BE2C (cell line): ENCODE data around the gene ATXN7L2.

Source experiments
- DNase-seq: peaks from one replicate; pipeline ENCODE4 v3.0.0-alpha.2; 2020
- H3K27me3 ChIP-seq: fragments of 250-450 bp; sonication (Bioruptor Pico); 2 replicates; pipeline ENCODE4 v1.5.1; 2020; ENCODE audit warnings: mild to moderate bottlenecking
- H3K36me3 ChIP-seq: fragments of 250-450 bp; sonication (Bioruptor Pico); 2 replicates; pipeline ENCODE4 v1.5.1; 2020; ENCODE audit warnings: mild to moderate bottlenecking
- H3K4me1 ChIP-seq: fragments of 250-450 bp; sonication (Bioruptor Pico); 2 replicates; pipeline ENCODE4 v1.5.1; 2020
- H3K4me3 ChIP-seq: 2 replicates; pipeline ENCODE4 v1.5.1; 2011; ENCODE audit warnings: low read depth, low read length
- H3K9me3 ChIP-seq: fragments of 250-450 bp; sonication (Bioruptor Pico); 2 replicates; pipeline ENCODE4 v1.5.1; 2020
- TF ChIP-seq, protein P1 (sequence below): IDR thresholded peaks from 2 replicates; pipeline ENCODE4 v1.5.1; 2012; ENCODE audit warnings: mild to moderate bottlenecking, low read depth, low read length

ATXN7L2 gene

DNA sequence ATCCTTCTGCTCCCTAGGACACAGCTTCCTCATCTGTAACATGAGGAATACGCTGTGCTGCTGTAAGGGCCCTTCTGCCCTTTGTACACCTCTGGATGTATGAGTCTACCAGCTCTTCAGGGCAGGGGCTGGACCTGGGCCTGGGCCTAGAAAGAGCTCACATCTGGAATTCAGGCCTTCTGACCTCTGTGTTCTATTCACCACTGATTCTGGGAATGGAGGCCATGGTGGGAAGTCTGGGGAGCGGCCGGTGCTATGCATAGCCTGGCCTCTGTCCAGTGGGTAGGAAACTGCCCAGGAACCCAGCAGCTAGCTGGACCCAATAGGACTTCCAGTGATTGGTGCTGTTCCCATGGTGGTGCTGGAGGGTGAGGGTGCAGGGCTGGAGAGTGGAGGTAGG lies 45.0 kb downstream of the ATXN7L2 start:
- H3K27me3 ChIP-seq = no peaks in the 10 kb centered on the region
- H3K4me1 ChIP-seq = peaks cover 19% of the 10 kb centered on the region
- DNase-seq = no peak
- no peak overlapping the region for H3K4me3 ChIP-seq
- TF ChIP-seq, protein P1, sequence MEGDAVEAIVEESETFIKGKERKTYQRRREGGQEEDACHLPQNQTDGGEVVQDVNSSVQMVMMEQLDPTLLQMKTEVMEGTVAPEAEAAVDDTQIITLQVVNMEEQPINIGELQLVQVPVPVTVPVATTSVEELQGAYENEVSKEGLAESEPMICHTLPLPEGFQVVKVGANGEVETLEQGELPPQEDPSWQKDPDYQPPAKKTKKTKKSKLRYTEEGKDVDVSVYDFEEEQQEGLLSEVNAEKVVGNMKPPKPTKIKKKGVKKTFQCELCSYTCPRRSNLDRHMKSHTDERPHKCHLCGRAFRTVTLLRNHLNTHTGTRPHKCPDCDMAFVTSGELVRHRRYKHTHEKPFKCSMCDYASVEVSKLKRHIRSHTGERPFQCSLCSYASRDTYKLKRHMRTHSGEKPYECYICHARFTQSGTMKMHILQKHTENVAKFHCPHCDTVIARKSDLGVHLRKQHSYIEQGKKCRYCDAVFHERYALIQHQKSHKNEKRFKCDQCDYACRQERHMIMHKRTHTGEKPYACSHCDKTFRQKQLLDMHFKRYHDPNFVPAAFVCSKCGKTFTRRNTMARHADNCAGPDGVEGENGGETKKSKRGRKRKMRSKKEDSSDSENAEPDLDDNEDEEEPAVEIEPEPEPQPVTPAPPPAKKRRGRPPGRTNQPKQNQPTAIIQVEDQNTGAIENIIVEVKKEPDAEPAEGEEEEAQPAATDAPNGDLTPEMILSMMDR = no peak
- no peaks in the 10 kb centered on the region for H3K36me3 ChIP-seq
- no peaks in the 10 kb centered on the region for H3K9me3 ChIP-seq

DNA sequence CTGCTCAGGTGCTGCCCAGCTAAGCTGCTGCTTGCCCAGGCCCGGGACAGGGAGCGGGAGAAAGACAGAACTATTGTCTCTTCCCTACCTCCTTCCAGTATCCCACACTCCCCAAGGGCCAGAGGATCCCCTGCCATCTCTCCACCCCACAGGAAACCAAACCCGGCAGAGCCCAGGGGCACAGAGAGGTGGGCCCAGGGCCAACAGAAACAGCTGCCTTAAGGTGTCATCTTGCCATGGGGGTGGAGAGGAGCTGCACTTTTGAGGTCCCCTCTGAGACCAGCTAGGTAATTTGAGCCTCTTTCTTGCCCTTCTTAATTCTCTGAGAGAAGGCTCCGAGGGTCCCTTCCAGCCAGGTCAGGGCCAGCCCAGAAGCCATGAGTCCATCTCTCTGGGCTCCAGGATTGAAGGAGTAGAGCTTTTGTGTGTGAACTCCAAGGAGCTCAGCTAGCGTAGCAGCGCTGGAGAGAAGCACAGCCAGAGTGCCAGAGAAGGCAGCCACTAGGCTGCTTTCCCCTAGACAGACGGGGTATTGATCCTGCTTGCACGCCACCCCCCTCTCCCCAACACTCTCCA lies 46.3 kb downstream of the ATXN7L2 start:
- H3K4me1 ChIP-seq = peaks cover 19% of the 10 kb centered on the region
- TF ChIP-seq, protein P1 = no peak
- H3K36me3 ChIP-seq = no peaks in the 10 kb centered on the region
- DNase-seq = peak; percentile 29
- H3K27me3 ChIP-seq = no peaks in the 10 kb centered on the region
- no peaks in the 10 kb centered on the region for H3K9me3 ChIP-seq
- no peak overlapping the region for H3K4me3 ChIP-seq

DNA sequence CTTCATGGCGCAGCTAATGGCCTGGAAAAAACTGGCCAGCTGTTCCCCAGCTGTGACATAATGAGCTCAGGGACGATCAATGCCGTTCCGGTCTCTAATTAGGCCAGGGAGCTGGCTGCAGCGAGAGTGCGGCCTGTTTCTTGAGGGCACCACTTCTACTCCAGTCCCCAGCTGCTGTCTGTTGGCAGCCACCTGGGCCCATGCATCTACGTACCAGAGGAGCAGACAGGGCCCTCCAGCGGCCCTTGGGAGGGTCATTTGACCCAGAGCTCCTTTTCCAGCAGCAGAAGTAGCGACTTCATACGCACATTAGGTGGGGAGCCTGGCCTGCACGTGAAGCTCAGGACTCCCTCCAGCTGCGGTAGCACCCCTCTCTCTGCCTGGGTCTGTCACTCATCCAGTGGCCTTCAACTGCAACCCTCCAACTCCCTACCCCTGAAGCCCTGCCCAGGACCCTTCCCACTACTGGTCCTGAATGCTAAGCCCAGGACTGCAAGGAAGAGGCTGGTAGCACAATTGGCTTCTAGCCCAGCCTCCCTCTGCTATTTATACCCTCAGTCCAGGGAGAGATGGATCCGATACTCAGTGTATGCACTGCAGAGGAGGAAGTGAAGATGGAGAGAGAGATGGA lies 46.9 kb downstream of the ATXN7L2 start:
- TF ChIP-seq, protein P1 = no peak
- peak; percentile 58 for DNase-seq
- H3K4me3 ChIP-seq = no peak overlapping the region
- H3K4me1 ChIP-seq = peaks cover 19% of the 10 kb centered on the region
- no peaks in the 10 kb centered on the region for H3K27me3 ChIP-seq
- H3K36me3 ChIP-seq = no peaks in the 10 kb centered on the region
- no peaks in the 10 kb centered on the region for H3K9me3 ChIP-seq

DNA sequence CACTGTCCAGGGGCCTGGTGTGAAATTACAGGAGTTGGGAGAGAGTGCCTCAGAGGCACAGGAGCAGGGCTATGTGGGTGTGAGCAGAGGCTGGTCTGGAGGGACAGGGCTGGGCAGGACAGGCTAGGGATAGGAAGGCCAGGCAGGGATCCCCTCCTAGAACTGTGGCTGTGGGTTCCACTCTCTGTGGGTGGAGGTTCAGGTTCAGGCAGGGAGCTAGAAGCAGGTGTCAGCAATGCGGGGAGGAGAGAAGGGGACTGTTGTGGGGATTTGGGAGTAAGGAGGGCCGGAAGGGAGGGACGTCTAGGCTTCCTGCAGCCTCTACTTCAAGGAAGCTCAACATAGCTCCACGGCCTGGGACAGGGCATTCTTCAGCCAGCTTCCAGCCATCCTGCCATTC lies 47.7 kb downstream of the ATXN7L2 start:
- DNase-seq = no peak
- Histone ChIP-seq H3K36me3 (no peaks in the 10 kb centered on the region), H3K4me3 (no peak overlapping the region), H3K9me3 (no peaks in the 10 kb centered on the region), H3K4me1 (peaks cover 19% of the 10 kb centered on the region), H3K27me3 (no peaks in the 10 kb centered on the region)
- TF ChIP-seq, protein P1 = no peak

DNA sequence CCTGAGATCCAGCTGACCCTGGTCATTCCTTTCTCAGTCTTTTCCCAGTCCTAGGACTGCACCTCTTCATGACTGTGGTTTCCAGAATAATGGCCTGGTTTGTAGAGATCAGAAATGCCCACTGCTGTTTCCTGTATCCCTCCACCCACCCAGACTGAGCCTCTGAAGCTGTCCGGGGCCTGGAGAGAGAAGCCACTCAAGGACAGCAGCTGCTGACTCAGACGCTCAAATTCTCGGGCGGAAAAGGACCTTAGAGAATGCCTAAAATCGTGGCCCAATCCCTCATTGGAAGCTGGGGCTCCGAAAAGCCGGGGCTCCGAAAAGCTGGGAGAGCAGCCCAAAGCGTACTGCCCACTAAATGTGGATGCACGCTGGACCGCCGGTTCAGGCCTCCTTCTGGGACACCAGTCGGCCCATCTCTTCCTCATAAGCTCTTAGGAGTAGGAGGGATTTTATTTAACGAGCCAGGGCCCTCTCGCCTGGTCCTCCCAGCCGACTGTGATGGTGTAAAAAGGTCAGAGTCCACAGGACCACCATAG lies 48.2 kb downstream of the ATXN7L2 start:
- no peak for DNase-seq
- TF ChIP-seq, protein P1 = no peak
- Histone ChIP-seq H3K27me3 (no peaks in the 10 kb centered on the region), H3K9me3 (no peaks in the 10 kb centered on the region), H3K36me3 (no peaks in the 10 kb centered on the region), H3K4me1 (peaks cover 19% of the 10 kb centered on the region), H3K4me3 (no peak overlapping the region)
